ENCODE measurements around the gene ISOC2. TPM values are rescaled to one million over a fixed set of nuclear protein-coding genes. Genes with fewer than 3 reads are reported as not detected.

The ISOC2 gene
- total and polyA plus RNA-seq, 9 of the 15 experiments (the other 6 are each of a cell fraction or from before 2014, with no cell fraction given), result 1.2 to 229 (median 58.3) TPM

DNA sequence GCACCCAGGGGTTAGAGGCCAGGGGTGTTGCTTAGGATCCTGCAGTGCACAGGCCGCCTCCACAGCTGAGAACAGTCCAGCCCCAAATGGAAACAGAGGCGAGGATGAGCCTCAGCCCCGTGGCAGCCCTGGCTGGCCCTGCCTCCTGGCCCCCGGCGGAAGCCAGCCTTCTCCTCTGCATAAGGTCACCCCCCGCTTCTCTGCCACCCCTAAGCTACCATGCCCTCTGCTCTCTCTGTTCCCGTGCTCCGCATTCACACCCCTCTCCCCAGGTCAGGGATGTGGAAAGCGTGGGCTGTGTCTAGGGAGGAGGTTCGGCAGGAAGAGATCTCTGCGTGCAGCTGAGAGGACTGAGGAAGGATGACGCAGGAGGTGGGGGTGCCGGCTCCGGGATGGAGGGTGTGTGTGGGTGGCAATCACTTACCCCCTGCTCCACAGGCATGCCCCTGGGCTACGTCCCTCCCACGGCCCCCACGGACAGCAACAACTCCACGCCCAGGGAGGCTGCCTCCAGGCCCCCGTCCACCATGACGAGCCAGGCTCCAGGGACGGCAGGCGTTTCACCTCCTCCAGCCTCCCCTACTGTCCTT lies 32.8 kb upstream of the ISOC2 start (continued):
- TF ChIP-seq, protein P1, sequence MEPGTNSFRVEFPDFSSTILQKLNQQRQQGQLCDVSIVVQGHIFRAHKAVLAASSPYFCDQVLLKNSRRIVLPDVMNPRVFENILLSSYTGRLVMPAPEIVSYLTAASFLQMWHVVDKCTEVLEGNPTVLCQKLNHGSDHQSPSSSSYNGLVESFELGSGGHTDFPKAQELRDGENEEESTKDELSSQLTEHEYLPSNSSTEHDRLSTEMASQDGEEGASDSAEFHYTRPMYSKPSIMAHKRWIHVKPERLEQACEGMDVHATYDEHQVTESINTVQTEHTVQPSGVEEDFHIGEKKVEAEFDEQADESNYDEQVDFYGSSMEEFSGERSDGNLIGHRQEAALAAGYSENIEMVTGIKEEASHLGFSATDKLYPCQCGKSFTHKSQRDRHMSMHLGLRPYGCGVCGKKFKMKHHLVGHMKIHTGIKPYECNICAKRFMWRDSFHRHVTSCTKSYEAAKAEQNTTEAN (CRISPR knock-in tag; IDR thresholded peaks at IDR 0.05), result no peak
- TF ChIP-seq PTRF (tag; IDR thresholded peaks at IDR 0.05), result no peak
- 0 out of 2 replicates have a peak, but pooled peaks have one; percentile 5 for TF ChIP-seq MAFK (IDR thresholded peaks at IDR 0.05; ENCODE audit: low read length)
- TF ChIP-seq ZFP1 (CRISPR knock-in tag; IDR thresholded peaks at IDR 0.05), result no peak
- no peak for TF ChIP-seq ZBTB1 (CRISPR knock-in tag; IDR thresholded peaks at IDR 0.05; ENCODE audit: borderline replicate concordance, low read depth)
- TF ChIP-seq SOX6 (IDR thresholded peaks at IDR 0.05), result no peak
- TF ChIP-seq, protein P2, sequence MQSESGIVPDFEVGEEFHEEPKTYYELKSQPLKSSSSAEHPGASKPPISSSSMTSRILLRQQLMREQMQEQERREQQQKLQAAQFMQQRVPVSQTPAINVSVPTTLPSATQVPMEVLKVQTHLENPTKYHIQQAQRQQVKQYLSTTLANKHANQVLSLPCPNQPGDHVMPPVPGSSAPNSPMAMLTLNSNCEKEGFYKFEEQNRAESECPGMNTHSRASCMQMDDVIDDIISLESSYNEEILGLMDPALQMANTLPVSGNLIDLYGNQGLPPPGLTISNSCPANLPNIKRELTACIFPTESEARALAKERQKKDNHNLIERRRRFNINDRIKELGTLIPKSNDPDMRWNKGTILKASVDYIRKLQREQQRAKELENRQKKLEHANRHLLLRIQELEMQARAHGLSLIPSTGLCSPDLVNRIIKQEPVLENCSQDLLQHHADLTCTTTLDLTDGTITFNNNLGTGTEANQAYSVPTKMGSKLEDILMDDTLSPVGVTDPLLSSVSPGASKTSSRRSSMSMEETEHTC (IDR thresholded peaks at IDR 0.05), result no peak
- TF ChIP-seq ZNF586 (CRISPR knock-in tag; conservative IDR thresholded peaks at IDR 0.05), result no peak
- no peak for TF ChIP-seq SRSF1 (IDR thresholded peaks at IDR 0.05; ENCODE audit: low read depth, low read length)
- no peak for TF ChIP-seq JUN (IDR thresholded peaks at IDR 0.05; ENCODE audit: borderline replicate concordance, low read depth, low read length)
- no peak for TF ChIP-seq JUN (CRISPR knock-in tag; IDR thresholded peaks at IDR 0.05; ENCODE audit: borderline replicate concordance)
- no peak for TF ChIP-seq ZBED1 (IDR thresholded peaks at IDR 0.05)
- TF ChIP-seq BRCA1 (IDR thresholded peaks at IDR 0.05), result no peak
- no peak for TF ChIP-seq BRCA1 (CRISPR knock-in tag; IDR thresholded peaks at IDR 0.05)
- TF ChIP-seq, protein P3, sequence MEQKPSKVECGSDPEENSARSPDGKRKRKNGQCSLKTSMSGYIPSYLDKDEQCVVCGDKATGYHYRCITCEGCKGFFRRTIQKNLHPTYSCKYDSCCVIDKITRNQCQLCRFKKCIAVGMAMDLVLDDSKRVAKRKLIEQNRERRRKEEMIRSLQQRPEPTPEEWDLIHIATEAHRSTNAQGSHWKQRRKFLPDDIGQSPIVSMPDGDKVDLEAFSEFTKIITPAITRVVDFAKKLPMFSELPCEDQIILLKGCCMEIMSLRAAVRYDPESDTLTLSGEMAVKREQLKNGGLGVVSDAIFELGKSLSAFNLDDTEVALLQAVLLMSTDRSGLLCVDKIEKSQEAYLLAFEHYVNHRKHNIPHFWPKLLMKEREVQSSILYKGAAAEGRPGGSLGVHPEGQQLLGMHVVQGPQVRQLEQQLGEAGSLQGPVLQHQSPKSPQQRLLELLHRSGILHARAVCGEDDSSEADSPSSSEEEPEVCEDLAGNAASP (IDR thresholded peaks at IDR 0.05), result no peak
- no peak for TF ChIP-seq KDM1A (IDR thresholded peaks at IDR 0.05)
- TF ChIP-seq POLR3G (IDR thresholded peaks at IDR 0.05; ENCODE audit: extremely low read depth, insufficient read length, insufficient replicate concordance), result no peak
- TF ChIP-seq, protein P4, sequence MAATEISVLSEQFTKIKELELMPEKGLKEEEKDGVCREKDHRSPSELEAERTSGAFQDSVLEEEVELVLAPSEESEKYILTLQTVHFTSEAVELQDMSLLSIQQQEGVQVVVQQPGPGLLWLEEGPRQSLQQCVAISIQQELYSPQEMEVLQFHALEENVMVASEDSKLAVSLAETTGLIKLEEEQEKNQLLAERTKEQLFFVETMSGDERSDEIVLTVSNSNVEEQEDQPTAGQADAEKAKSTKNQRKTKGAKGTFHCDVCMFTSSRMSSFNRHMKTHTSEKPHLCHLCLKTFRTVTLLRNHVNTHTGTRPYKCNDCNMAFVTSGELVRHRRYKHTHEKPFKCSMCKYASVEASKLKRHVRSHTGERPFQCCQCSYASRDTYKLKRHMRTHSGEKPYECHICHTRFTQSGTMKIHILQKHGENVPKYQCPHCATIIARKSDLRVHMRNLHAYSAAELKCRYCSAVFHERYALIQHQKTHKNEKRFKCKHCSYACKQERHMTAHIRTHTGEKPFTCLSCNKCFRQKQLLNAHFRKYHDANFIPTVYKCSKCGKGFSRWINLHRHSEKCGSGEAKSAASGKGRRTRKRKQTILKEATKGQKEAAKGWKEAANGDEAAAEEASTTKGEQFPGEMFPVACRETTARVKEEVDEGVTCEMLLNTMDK (IDR thresholded peaks at IDR 0.05; ENCODE audit: borderline replicate concordance, insufficient read depth, low read depth, low read length, poor library complexity, severe bottlenecking), result no peak
- TF ChIP-seq TARDBP (IDR thresholded peaks at IDR 0.05), result 0 out of 2 replicates have a peak, but pooled peaks have one; percentile 55
- no peak for TF ChIP-seq BCOR (IDR thresholded peaks at IDR 0.05)
- TF ChIP-seq, protein P5, sequence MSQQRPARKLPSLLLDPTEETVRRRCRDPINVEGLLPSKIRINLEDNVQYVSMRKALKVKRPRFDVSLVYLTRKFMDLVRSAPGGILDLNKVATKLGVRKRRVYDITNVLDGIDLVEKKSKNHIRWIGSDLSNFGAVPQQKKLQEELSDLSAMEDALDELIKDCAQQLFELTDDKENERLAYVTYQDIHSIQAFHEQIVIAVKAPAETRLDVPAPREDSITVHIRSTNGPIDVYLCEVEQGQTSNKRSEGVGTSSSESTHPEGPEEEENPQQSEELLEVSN (IDR thresholded peaks at IDR 0.05; ENCODE audit: borderline replicate concordance in 1 of 2, extremely low read depth in 1 of 2, insufficient read depth in 1 of 2, insufficient read length in 1 of 2, low read depth in 1 of 2, low read length in 1 of 2, poor library complexity in 1 of 2, severe bottlenecking in 1 of 2), result no peak
- no peak for TF ChIP-seq KLF13 (tag; IDR thresholded peaks at IDR 0.05; ENCODE audit: borderline replicate concordance, low read depth)
- no peak for TF ChIP-seq OTX1 (CRISPR knock-in tag; IDR thresholded peaks at IDR 0.05)
